Fibroblast of lung (primary cell): Measurements from ENCODE around the gene CASR.

Experiments
- CTCF ChIP-seq, 2 donors: IDR thresholded peaks in 1 of 2; conservative IDR thresholded peaks in 1 of 2; 1 replicate in 1 of 2; 2 replicates in 1 of 2; pipeline ENCODE4 v1.5.1; 2011 to 2012; ENCODE audit warnings: low read length in 2 of 2, control low read depth in 1 of 2, inconsistent platforms in 1 of 2, low read depth in 1 of 2, mild to moderate bottlenecking in 1 of 2
- EZH2 ChIP-seq: IDR thresholded peaks from 2 replicates; pipeline ENCODE4 v1.5.1; 2012; ENCODE audit warnings: low read length, control low read depth, mild to moderate bottlenecking; ENCODE audit errors: missing control alignments

GRCh38 chr3:122318620-122319019, 135.2 kb downstream of the CASR start:
- no peak for TF ChIP-seq CTCF (conservative IDR thresholded peaks at IDR 0.05 in 1 of 2, IDR thresholded peaks at IDR 0.05 in 1 of 2; ENCODE audit: low read depth in 1 of 2, low read length in 2 of 2)
- TF ChIP-seq EZH2, result no peak
